Gastroesophageal sphincter (tissue), 3 donors: ENCODE data around the gene NPR1.

Experiments
- POLR2A ChIP-seq, 2 donors: fragments of 450-650 bp; IDR thresholded peaks; one replicate each; pipeline ENCODE4 v1.6.1; 2017; ENCODE audit warnings: antibody characterized with exemption in 2 of 2, mild to moderate bottlenecking in 2 of 2, moderate library complexity in 1 of 2
- TF ChIP-seq, protein P1 (sequence below), 4 experiments: fragments of 200-600 bp in 2 of 4; fragments of 450-650 bp in 2 of 4; sonication (generic) in 1 of 4; IDR thresholded peaks; one replicate each; pipeline ENCODE4 v1.5.1; 2017 to 2019; ENCODE audit warnings: antibody characterized with exemption in 4 of 4, mild to moderate bottlenecking in 2 of 4, moderate library complexity in 2 of 4

- TF ChIP-seq, protein P1, sequence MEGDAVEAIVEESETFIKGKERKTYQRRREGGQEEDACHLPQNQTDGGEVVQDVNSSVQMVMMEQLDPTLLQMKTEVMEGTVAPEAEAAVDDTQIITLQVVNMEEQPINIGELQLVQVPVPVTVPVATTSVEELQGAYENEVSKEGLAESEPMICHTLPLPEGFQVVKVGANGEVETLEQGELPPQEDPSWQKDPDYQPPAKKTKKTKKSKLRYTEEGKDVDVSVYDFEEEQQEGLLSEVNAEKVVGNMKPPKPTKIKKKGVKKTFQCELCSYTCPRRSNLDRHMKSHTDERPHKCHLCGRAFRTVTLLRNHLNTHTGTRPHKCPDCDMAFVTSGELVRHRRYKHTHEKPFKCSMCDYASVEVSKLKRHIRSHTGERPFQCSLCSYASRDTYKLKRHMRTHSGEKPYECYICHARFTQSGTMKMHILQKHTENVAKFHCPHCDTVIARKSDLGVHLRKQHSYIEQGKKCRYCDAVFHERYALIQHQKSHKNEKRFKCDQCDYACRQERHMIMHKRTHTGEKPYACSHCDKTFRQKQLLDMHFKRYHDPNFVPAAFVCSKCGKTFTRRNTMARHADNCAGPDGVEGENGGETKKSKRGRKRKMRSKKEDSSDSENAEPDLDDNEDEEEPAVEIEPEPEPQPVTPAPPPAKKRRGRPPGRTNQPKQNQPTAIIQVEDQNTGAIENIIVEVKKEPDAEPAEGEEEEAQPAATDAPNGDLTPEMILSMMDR (IDR thresholded peaks at IDR 0.05), result no peak
- TF ChIP-seq POLR2A (IDR thresholded peaks at IDR 0.05), result no peak
Measured at GRCh38 chr1:153629343-153629665, 49.2 kb upstream of the NPR1 start.
